Osteoblast (primary cell): ENCODE results near the gene GALNT9. TPM values are rescaled to one million over a fixed set of nuclear protein-coding genes. Genes with fewer than 3 reads are reported as not detected.
A peak's percentile ranks its signal among the peaks of the same experiment; 100 is the strongest.

Source experiments
- DNase-seq: peaks from one replicate; pipeline ENCODE4 v3.0.0; 2011; ENCODE audit warnings: low spot score, mixed read lengths; ENCODE audit not compliant: insufficient read length; ENCODE audit errors: missing footprints
- H2AFZ ChIP-seq: 2 replicates; pipeline ENCODE4 v1.6.0; 2011; ENCODE audit warnings: mild to moderate bottlenecking, low read length
- H3K27ac ChIP-seq: 2 replicates; pipeline ENCODE4 v1.5.1; 2011; ENCODE audit warnings: mild to moderate bottlenecking, low read depth, low read length, moderate library complexity
- H3K27me3 ChIP-seq: 2 replicates; pipeline ENCODE4 v1.6.0; 2012; ENCODE audit warnings: mild to moderate bottlenecking, control low read depth, inconsistent platforms, low read length, moderate library complexity; ENCODE audit not compliant: insufficient read depth
- H3K36me3 ChIP-seq: 2 replicates; pipeline ENCODE4 v1.5.1; 2011; ENCODE audit warnings: mild to moderate bottlenecking, low read length, control low read depth, moderate library complexity; ENCODE audit not compliant: insufficient read depth
- H3K4me1 ChIP-seq: 2 replicates; pipeline ENCODE4 v1.5.1; 2011; ENCODE audit warnings: mild to moderate bottlenecking, low read length, control low read depth, moderate library complexity; ENCODE audit not compliant: insufficient read depth
- H3K4me2 ChIP-seq: 2 replicates; pipeline ENCODE4 v1.6.0; 2011; ENCODE audit warnings: mild to moderate bottlenecking, low read length; ENCODE audit not compliant: insufficient read depth
- H3K4me3 ChIP-seq: fragments of 200-600 bp; sonication (generic); 3 replicates; pipeline ENCODE4 v1.5.1; 2012; ENCODE audit warnings: mild to moderate bottlenecking, low read length, inconsistent platforms; ENCODE audit not compliant: insufficient read depth
- H3K79me2 ChIP-seq: 2 replicates; pipeline ENCODE4 v1.6.0; 2012; ENCODE audit warnings: mild to moderate bottlenecking, low read length, control low read depth, inconsistent platforms; ENCODE audit not compliant: insufficient read depth
- H3K9me3 ChIP-seq: 2 replicates; pipeline ENCODE4 v1.5.1; 2011; ENCODE audit warnings: low read depth, low read length, control low read depth
- H4K20me1 ChIP-seq: 2 replicates; pipeline ENCODE4 v1.6.0; 2012; ENCODE audit warnings: mild to moderate bottlenecking, low read length, control low read depth; ENCODE audit not compliant: insufficient read depth
- total RNA-seq: library from RNA; depleted of rRNA; stranded (reverse); fragments of >200 nt; gene quantifications from 2 replicates; pipeline ENCODE4 v1.2.3, GENCODE V29; 2012
- TF ChIP-seq, protein P1 (sequence below): IDR thresholded peaks from 2 replicates; pipeline ENCODE4 v1.5.1; 2011; ENCODE audit warnings: mild to moderate bottlenecking, low read depth, low read length, moderate library complexity; ENCODE audit errors: extremely low read depth

The GALNT9 gene
- total RNA-seq, 1 donor, result 0.36 TPM

DNA sequence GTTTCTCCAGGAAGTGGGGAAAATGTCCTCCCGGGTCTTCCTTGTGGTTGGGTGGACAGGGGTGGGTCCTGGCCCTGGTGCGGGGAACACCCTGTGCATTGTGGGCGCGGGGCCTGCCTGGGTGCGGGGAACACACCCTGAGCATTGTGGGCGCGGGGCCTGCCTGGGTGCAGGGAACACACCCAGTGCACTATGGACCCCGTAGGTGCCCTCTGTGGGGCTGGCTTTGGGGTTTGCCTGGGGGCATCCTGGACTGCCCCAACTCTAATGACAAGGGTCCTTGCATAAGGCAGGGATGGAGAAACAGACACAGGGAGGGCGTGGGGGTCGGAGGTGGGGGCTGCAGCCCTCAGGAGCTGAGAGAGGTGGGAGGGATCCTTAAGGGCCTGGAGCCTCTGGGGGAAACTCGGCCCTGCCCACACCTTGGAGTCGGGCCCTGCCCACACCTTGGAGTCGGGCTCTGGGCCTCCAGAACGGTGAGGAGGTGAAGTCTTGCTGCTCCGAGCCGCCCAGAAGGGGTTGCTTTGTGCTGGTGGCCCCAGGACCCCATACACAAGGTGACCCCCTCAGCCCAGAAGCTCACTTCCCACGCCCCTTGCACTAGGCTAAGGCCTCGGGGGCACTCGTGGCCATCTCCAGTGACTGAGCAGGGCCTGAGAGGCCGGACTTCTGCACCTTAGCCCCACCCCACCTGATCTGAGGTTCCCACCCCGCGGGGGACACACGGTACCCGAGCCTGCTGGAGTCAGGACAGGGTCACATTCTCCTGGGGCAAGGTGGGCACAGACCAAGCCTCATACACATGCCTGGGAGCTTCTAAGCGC, 69.3 kb downstream of the GALNT9 start:
- DNase-seq, result peak; percentile 73
- H3K4me1 ChIP-seq, result no peaks in the 10 kb centered on the region
- TF ChIP-seq, protein P1, sequence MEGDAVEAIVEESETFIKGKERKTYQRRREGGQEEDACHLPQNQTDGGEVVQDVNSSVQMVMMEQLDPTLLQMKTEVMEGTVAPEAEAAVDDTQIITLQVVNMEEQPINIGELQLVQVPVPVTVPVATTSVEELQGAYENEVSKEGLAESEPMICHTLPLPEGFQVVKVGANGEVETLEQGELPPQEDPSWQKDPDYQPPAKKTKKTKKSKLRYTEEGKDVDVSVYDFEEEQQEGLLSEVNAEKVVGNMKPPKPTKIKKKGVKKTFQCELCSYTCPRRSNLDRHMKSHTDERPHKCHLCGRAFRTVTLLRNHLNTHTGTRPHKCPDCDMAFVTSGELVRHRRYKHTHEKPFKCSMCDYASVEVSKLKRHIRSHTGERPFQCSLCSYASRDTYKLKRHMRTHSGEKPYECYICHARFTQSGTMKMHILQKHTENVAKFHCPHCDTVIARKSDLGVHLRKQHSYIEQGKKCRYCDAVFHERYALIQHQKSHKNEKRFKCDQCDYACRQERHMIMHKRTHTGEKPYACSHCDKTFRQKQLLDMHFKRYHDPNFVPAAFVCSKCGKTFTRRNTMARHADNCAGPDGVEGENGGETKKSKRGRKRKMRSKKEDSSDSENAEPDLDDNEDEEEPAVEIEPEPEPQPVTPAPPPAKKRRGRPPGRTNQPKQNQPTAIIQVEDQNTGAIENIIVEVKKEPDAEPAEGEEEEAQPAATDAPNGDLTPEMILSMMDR, result no peak
- H3K9me3 ChIP-seq, result no peaks in the 10 kb centered on the region
- no peak overlapping the region for H3K4me2 ChIP-seq
- H3K36me3 ChIP-seq, result no peaks in the 10 kb centered on the region
- no peaks in the 10 kb centered on the region for H4K20me1 ChIP-seq
- no peak overlapping the region for H3K4me3 ChIP-seq
- H3K27me3 ChIP-seq, result no peaks in the 10 kb centered on the region
- H2AFZ ChIP-seq, result no peak overlapping the region
- H3K79me2 ChIP-seq, result no peaks in the 10 kb centered on the region
- no peak overlapping the region for H3K27ac ChIP-seq

DNA sequence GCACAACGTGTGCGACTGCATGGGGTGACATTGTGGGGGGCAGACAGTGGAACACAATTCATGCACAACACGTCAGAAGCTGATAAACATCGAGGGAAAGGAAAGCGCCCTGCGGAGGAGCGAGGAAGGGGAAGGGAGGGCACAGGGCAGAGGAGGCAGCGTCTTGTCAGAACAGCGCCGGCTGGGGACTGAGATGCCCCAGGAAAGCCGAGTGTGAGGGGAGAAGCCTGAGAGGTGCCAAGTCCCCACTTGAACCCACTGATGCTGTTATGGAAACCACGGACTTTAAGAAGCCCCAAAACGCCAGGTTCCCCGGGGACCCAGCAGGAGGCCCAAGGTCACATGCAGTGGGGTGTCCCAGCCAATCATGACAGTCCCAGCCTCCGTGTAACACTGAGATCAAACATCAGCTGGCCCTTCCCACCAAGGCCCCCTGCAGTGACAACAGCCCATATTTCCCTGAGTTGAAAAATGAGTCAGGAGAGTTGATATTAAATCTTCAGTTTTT, 70.0 kb downstream of the GALNT9 start:
- no peaks in the 10 kb centered on the region for H3K36me3 ChIP-seq
- H3K4me1 ChIP-seq, result no peaks in the 10 kb centered on the region
- TF ChIP-seq, protein P1, result no peak
- DNase-seq, result no peak
- no peaks in the 10 kb centered on the region for H4K20me1 ChIP-seq
- no peak overlapping the region for H3K4me3 ChIP-seq
- H3K27me3 ChIP-seq, result no peaks in the 10 kb centered on the region
- H3K79me2 ChIP-seq, result no peaks in the 10 kb centered on the region
- no peak overlapping the region for H3K27ac ChIP-seq
- no peak overlapping the region for H3K4me2 ChIP-seq
- no peak overlapping the region for H2AFZ ChIP-seq
- H3K9me3 ChIP-seq, result no peaks in the 10 kb centered on the region

DNA sequence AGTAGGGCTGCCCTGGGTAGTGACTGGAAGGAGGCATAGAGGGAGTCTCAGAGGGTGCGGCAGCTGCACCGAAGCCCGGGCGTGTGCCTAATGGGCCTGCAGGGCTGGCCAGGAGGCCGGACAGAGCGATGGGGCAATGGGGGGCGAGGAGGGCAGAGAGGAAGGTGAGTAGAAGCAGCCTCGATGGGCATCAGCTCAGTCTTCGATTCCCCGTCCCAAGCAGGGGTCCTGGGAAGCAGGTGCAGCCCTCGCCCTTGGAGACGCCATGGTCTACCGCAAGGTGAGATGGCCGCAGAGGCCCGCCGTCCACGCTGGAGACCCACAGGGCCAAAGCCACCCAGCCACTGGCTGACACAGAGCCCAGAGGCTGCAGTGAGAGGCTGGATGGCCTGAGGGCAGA, 70.8 kb downstream of the GALNT9 start:
- H3K36me3 ChIP-seq, result no peaks in the 10 kb centered on the region
- no peak overlapping the region for H3K4me2 ChIP-seq
- no peak for DNase-seq
- H2AFZ ChIP-seq, result no peak overlapping the region
- H3K27me3 ChIP-seq, result no peaks in the 10 kb centered on the region
- no peaks in the 10 kb centered on the region for H4K20me1 ChIP-seq
- TF ChIP-seq, protein P1, result no peak
- no peaks in the 10 kb centered on the region for H3K4me1 ChIP-seq
- H3K79me2 ChIP-seq, result no peaks in the 10 kb centered on the region
- H3K27ac ChIP-seq, result no peak overlapping the region
- no peak overlapping the region for H3K4me3 ChIP-seq
- no peaks in the 10 kb centered on the region for H3K9me3 ChIP-seq

GRCh38 chr12:132257955-132258490, 71.4 kb downstream of the GALNT9 start:
- H3K4me2 ChIP-seq, result no peak overlapping the region
- H3K4me1 ChIP-seq, result no peaks in the 10 kb centered on the region
- no peaks in the 10 kb centered on the region for H3K36me3 ChIP-seq
- H3K27ac ChIP-seq, result no peak overlapping the region
- H4K20me1 ChIP-seq, result no peaks in the 10 kb centered on the region
- no peaks in the 10 kb centered on the region for H3K79me2 ChIP-seq
- no peaks in the 10 kb centered on the region for H3K9me3 ChIP-seq
- DNase-seq, result no peak
- H3K27me3 ChIP-seq, result no peaks in the 10 kb centered on the region
- TF ChIP-seq, protein P1, result no peak
- no peak overlapping the region for H3K4me3 ChIP-seq
- no peak overlapping the region for H2AFZ ChIP-seq
